Spleen (tissue), 7 donors: ENCODE measurements around the gene TMEM236.

Experiments used
- CTCF ChIP-seq, 11 experiments: fragments of 200-600 bp in 7 of 11; fragments of 450-650 bp in 4 of 11; sonication (generic) in 4 of 11; IDR thresholded peaks in 8 of 11; conservative IDR thresholded peaks in 3 of 11; 1 replicate in 7 of 11; 2 replicates in 4 of 11; pipeline versions ENCODE4 v1.4.0 to v1.8.0; 2016 to 2021; ENCODE audit warnings: antibody characterized with exemption in 11 of 11, inconsistent platforms in 4 of 11, mild to moderate bottlenecking in 1 of 11
- POLR2A ChIP-seq, 3 donors: fragments of 450-650 bp; IDR thresholded peaks; one replicate each; pipeline ENCODE4 v1.5.1; 2017; ENCODE audit warnings: antibody characterized with exemption in 3 of 3, mild to moderate bottlenecking in 1 of 3
- POLR2AphosphoS5 ChIP-seq, 3 donors: sonication (generic); formaldehyde crosslinking; IDR thresholded peaks; one replicate each; pipeline ENCODE4 v1.5.1; 2017; ENCODE audit warnings: antibody characterized with exemption in 3 of 3
- donor health status: DM: no; HTN: no; CAD: no; lungs with moderate emphysema.
- donor health status: DM: no; HTN: no; CAD: no.
- donor health status: DM: no; HTN: no; CAD: no.

- TF ChIP-seq CTCF (IDR thresholded peaks at IDR 0.05 in 8 of 11, conservative IDR thresholded peaks at IDR 0.05 in 3 of 11) (no peak), POLR2AphosphoS5 (IDR thresholded peaks at IDR 0.05) (no peak), POLR2A (IDR thresholded peaks at IDR 0.05) (no peak)
These were observed 20.5 kb upstream of the TMEM236 start for GRCh38 chr10:17731331-17732020.
